NCI-H2107 (cell line): ENCODE data around the gene XIRP2.

Source experiments
- DNase-seq: peaks from one replicate; lab custom pipeline; 2025; lab: John Stamatoyannopoulos, UW

XIRP2 gene

GRCh38 chr2:166888180-166888579, at the start of gene XIRP2:
Gene XIRP2 (plus strand): TSS chr2:166888480. CDS start chr2:166903483, 15,003 bp downstream.
- DNase-seq: no peak

- DNase-seq: no peak
Observed at GRCh38 chr2:166841152-166841551, 47.1 kb upstream of the XIRP2 start.

- no peak for DNase-seq
Observed at GRCh38 chr2:166841679-166842078, 46.6 kb upstream of the XIRP2 start.

- no peak for DNase-seq
Observed at GRCh38 chr2:166844111-166844510, 44.2 kb upstream of the XIRP2 start.

- DNase-seq: no peak
Observed at GRCh38 chr2:166862468-166863132, 25.7 kb upstream of the XIRP2 start.

- no peak for DNase-seq
Observed at GRCh38 chr2:166867874-166868514, 20.3 kb upstream of the XIRP2 start.

GRCh38 chr2:166870346-166870745, 17.9 kb upstream of the XIRP2 start:
- no peak for DNase-seq

GRCh38 chr2:166881177-166881576, 7.1 kb upstream of the XIRP2 start:
- DNase-seq: no peak

GRCh38 chr2:166882851-166883250, 5.4 kb upstream of the XIRP2 start:
- DNase-seq: no peak

- DNase-seq: no peak
Observed at GRCh38 chr2:166891727-166892126, 3.4 kb downstream of the XIRP2 start.

- no peak for DNase-seq
Observed at GRCh38 chr2:166892397-166892796, 4.1 kb downstream of the XIRP2 start.

GRCh38 chr2:166895243-166895642, 7.0 kb downstream of the XIRP2 start:
- DNase-seq: no peak

GRCh38 chr2:166897666-166898065, 9.4 kb downstream of the XIRP2 start:
- no peak for DNase-seq

- DNase-seq: no peak
Observed at GRCh38 chr2:166899676-166900075, 11.4 kb downstream of the XIRP2 start.

GRCh38 chr2:166900700-166901099, 12.4 kb downstream of the XIRP2 start:
- no peak for DNase-seq

- DNase-seq: no peak
Observed at GRCh38 chr2:166901336-166901735, 13.1 kb downstream of the XIRP2 start.

GRCh38 chr2:166916987-166917386, 28.7 kb downstream of the XIRP2 start:
- DNase-seq: no peak

- DNase-seq: no peak
Observed at GRCh38 chr2:166917415-166917814, 29.1 kb downstream of the XIRP2 start.

GRCh38 chr2:166921261-166921896, 33.1 kb downstream of the XIRP2 start:
- no peak for DNase-seq

GRCh38 chr2:166924967-166925366, 36.7 kb downstream of the XIRP2 start:
- no peak for DNase-seq

- no peak for DNase-seq
Observed at GRCh38 chr2:166926657-166927056, 38.4 kb downstream of the XIRP2 start.

GRCh38 chr2:166932032-166932431, 43.8 kb downstream of the XIRP2 start:
- no peak for DNase-seq

- DNase-seq: no peak
Observed at GRCh38 chr2:166934817-166935216, 46.5 kb downstream of the XIRP2 start.
